Measurements from ENCODE around the gene CACNA1C. TPM values are rescaled to one million over a fixed set of nuclear protein-coding genes. Genes with fewer than 3 reads are reported as not detected.

The CACNA1C gene
- total RNA-seq, 4 donors from 2014 or later, result 3.8 to 13.6 (median 5.7) TPM

DNA sequence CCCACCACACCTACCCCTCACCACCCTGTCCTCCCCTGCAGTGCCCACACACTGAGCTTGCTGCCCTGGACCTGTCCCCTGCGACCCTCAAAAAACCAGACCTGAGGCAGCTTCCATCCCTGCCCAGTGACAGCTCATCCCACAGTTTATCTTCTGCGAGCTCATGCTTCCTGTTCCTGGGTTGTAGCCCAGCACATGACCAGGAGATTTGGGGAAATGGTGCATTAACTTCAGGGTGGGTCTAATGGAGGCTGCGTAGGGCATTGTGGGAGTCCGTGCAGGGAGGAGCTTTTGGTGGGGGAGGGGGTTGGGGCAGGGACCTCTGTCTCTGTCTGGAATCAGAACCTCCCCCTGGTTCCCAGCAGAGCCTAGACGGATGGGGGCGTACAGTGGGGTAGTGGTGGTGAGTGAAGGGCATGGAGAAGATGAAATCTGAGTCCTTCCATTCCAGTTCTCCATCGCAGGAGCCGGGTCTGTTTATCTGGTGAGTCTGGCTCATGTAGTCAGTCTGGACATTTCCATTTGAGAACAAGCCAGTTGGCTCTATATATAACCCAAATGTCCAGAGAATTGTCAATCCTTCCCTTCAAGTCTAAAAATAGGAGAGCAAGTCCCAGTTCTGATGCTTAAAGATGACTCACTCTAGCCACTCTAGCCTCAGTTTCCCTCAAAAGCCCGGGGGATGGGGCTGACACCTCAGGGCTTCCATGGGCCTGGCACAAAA is 270.9 kb downstream of the CACNA1C start:
- TF ChIP-seq, protein P1, sequence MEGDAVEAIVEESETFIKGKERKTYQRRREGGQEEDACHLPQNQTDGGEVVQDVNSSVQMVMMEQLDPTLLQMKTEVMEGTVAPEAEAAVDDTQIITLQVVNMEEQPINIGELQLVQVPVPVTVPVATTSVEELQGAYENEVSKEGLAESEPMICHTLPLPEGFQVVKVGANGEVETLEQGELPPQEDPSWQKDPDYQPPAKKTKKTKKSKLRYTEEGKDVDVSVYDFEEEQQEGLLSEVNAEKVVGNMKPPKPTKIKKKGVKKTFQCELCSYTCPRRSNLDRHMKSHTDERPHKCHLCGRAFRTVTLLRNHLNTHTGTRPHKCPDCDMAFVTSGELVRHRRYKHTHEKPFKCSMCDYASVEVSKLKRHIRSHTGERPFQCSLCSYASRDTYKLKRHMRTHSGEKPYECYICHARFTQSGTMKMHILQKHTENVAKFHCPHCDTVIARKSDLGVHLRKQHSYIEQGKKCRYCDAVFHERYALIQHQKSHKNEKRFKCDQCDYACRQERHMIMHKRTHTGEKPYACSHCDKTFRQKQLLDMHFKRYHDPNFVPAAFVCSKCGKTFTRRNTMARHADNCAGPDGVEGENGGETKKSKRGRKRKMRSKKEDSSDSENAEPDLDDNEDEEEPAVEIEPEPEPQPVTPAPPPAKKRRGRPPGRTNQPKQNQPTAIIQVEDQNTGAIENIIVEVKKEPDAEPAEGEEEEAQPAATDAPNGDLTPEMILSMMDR (IDR thresholded peaks at IDR 0.05), result no peak
- ATAC-seq (ENCODE audit: low FRiP score) (no peak), DNase-seq (ENCODE audit: low spot score) (no peak)

DNA sequence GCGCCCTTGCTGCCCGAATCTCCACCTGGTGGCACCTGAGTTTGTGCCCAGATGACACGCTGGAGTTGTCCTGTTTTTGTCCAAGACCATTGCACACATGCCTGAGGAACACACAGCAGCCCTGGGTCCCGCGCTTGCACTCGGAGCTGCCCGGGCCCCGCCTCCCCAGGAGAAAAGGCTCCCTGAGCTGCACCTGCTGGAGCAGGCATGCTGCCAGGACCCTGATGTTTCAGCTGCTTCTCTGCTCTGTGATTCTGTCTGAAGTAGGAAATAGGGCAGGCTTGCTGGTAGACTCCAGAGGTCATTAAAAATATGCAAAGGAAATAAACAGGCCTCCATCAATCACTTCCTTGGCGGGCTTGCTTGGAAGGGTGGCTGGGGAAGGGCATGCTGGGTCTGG is 271.6 kb downstream of the CACNA1C start:
- ATAC-seq (ENCODE audit: low FRiP score) (no peak), DNase-seq (ENCODE audit: low spot score) (no peak)
- TF ChIP-seq, protein P1 (IDR thresholded peaks at IDR 0.05), result no peak

DNA sequence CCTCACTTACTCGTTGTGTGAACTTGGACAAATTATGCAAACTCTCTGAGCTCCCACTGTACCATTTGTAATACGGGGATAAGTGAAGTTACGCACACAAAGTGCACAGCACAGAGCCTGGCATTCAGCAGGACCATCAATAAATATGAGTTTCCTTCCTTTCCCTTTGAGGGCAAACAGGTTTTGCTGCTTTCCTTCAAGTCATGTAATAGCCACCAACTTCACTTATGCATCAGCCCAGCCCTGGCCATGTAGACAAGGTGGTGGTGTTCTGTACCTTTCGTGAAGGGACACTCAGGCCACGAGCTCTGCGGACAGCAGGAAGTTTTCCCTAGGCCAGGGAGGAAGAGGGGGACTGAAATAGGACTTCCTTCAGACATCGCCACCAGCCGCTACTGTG is 272.7 kb downstream of the CACNA1C start:
- TF ChIP-seq, protein P1 (IDR thresholded peaks at IDR 0.05), result no peak
- ATAC-seq (ENCODE audit: low FRiP score) (no peak), DNase-seq (ENCODE audit: low spot score) (no peak)

DNA sequence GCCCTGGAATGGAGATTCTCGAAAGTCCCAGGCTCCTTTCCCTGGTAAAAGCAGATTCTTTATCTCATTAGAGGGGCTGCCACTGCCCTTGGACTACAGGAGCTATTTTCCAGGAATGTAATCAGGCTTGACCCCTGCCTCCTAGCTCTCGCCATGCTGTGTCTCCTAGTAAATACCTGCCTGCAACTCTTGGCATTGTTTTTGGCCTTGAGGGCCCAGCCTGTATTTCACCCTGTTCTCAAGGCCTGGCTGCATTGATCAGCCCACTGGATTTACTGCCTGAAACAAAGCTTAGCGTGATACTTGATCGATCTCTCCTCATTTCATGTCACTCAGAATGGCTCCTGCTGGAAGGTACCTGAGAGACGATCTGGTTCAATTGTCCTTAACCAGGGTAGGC is 273.7 kb downstream of the CACNA1C start:
- no peak for DNase-seq (ENCODE audit: low spot score)
- TF ChIP-seq, protein P1 (IDR thresholded peaks at IDR 0.05), result no peak
- ATAC-seq (ENCODE audit: low FRiP score), result no peak

DNA sequence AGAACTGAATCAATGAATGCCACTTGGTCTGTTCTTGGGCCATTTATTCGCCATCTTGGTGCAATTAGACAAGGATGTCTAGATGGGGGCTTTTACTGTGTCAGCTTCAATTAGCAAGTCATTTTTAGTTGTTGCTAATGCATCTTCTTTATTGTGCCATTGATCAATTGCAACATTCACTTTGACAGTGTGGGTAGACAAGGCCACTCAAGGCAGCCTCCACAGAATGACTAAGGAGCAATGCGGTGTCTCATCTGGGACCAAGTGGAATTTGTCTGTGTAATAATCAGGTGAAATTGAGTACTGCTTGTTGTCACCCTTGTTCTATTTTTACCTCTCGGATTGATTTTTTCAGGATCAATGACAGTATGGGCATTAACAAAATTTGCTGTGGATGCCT is 275.9 kb downstream of the CACNA1C start:
- ATAC-seq (ENCODE audit: low FRiP score) (no peak), DNase-seq (ENCODE audit: low spot score) (no peak)
- TF ChIP-seq, protein P1 (IDR thresholded peaks at IDR 0.05), result no peak

DNA sequence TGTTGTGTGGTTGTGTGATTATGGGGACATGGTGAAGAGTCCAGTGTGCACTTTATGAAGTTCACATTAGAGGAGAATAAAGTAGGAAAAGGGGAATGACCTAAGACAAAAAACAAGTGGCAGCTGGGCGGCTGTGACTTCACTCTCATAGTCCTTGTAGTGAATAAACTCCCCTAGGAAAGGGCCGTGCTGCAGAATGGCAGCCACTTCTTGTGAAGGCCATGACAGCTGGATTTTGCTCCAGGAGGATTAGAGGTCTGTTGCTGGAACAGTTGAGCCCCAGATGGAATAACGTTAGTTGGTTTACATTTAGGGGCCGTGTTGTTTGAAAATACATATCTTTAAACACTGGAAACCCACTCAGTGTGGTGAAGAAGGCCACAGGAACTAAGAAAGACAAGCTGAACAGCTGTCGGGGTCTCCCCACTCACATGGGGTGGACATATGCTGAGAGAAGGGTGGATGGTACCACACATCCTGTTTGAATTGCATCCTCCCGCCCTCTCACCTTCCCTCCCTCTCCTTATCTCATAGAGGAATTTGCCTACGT is 276.9 kb downstream of the CACNA1C start:
- ATAC-seq (ENCODE audit: low FRiP score) (no peak), DNase-seq (ENCODE audit: low spot score) (no peak)
- TF ChIP-seq, protein P1 (IDR thresholded peaks at IDR 0.05), result no peak

DNA sequence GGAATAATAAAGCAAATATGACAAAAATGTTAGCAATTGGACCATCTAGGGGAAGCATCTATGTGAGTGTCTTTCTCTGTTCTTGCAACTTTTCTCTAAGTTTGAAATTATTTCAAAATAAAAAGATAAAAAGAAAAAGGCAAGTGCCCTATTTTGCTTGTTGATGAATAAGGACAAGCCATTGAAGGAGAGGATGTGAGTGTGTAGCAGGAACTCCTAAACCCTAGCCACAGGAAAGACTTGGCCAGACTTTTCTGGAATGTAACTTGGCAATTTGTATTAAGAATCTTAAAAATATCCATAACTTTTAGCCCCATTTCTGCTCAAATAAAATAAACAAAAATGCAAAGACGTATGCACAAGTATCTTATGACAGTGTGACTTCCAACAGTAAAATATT is 279.4 kb downstream of the CACNA1C start:
- no peak for DNase-seq (ENCODE audit: low spot score)
- TF ChIP-seq, protein P1 (IDR thresholded peaks at IDR 0.05), result no peak
- ATAC-seq (ENCODE audit: low FRiP score), result no peak
